Sigmoid colon (tissue), 4 donors: ENCODE measurements around the gene RNF208.
"Not testable (repeated sequence)": the region's sequence is repeated elsewhere in the genome, so short reads cannot be mapped to it uniquely, and the experiment has no call there.

ENCODE experiments used
- CTCF ChIP-seq, 4 experiments: fragments of 450-650 bp in 3 of 4; fragments of 200-600 bp in 1 of 4; IDR thresholded peaks; one replicate each; pipeline ENCODE4 v1.5.1; 2016 to 2019; ENCODE audit warnings: antibody characterized with exemption in 4 of 4, mild to moderate bottlenecking in 3 of 4, moderate library complexity in 2 of 4
- EP300 ChIP-seq, 4 donors: sonication (generic); formaldehyde crosslinking; IDR thresholded peaks; one replicate each; pipeline ENCODE4 v1.6.1; 2017; ENCODE audit warnings: antibody characterized with exemption in 4 of 4
- POLR2A ChIP-seq, 2 donors: fragments of 450-650 bp; IDR thresholded peaks; one replicate each; pipeline ENCODE4 v1.6.1; 2016; ENCODE audit warnings: antibody characterized with exemption in 2 of 2, mild to moderate bottlenecking in 2 of 2, moderate library complexity in 2 of 2
- POLR2AphosphoS5 ChIP-seq, 4 donors: sonication (generic); formaldehyde crosslinking; IDR thresholded peaks; one replicate each; pipeline ENCODE4 v1.6.1; 2017; ENCODE audit warnings: antibody characterized with exemption in 4 of 4

- not testable (repeated sequence) for TF ChIP-seq CTCF, EP300, POLR2A, POLR2AphosphoS5 (IDR thresholded peaks at IDR 0.05)
Observed at GRCh38 chr9:137243266-137243625, 21.2 kb upstream of the RNF208 start.
